Glomerular visceral epithelial cell (primary cell): ENCODE results near the gene POLR3A.
"Not testable (repeated sequence)": the region's sequence is repeated elsewhere in the genome, so short reads cannot be mapped to it uniquely, and the experiment has no call there.

ENCODE experiments used
- DNase-seq: peaks from one replicate; pipeline ENCODE4 v3.0.0-alpha.2; 2016; ENCODE audit errors: extremely low spot score

The POLR3A gene

GRCh38 chr10:78019264-78019663, 10.1 kb downstream of the POLR3A start:
- DNase-seq, result no peak

- DNase-seq, result no peak
These were observed 11.5 kb downstream of the POLR3A start for GRCh38 chr10:78017856-78018255.

- no peak for DNase-seq
These were observed 13.8 kb downstream of the POLR3A start for GRCh38 chr10:78015546-78015945.

GRCh38 chr10:78013564-78013963, 15.8 kb downstream of the POLR3A start:
- no peak for DNase-seq

- no peak for DNase-seq
These were observed 18.2 kb downstream of the POLR3A start for GRCh38 chr10:78011065-78011464.

GRCh38 chr10:78010278-78010677, 19.0 kb downstream of the POLR3A start:
- DNase-seq, result no peak

- DNase-seq, result no peak
These were observed 19.7 kb downstream of the POLR3A start for GRCh38 chr10:78009662-78010061.

- no peak for DNase-seq
These were observed 22.1 kb downstream of the POLR3A start for GRCh38 chr10:78007172-78007571.

- no peak for DNase-seq
These were observed 24.9 kb downstream of the POLR3A start for GRCh38 chr10:78004215-78005026.

GRCh38 chr10:78002541-78003288, 26.6 kb downstream of the POLR3A start:
- no peak for DNase-seq

GRCh38 chr10:78000956-78001472, 28.3 kb downstream of the POLR3A start:
- no peak for DNase-seq

- DNase-seq, result no peak
These were observed 29.1 kb downstream of the POLR3A start for GRCh38 chr10:78000206-78000605.

- not testable (repeated sequence) for DNase-seq
These were observed 30.5 kb downstream of the POLR3A start for GRCh38 chr10:77998780-77999179.

- no peak for DNase-seq
These were observed 35.7 kb downstream of the POLR3A start for GRCh38 chr10:77993620-77994019.

GRCh38 chr10:77989081-77989724, 40.1 kb downstream of the POLR3A start:
- no peak for DNase-seq

- DNase-seq, result no peak
These were observed 41.6 kb downstream of the POLR3A start for GRCh38 chr10:77987671-77988255.

GRCh38 chr10:77984986-77985385, 44.3 kb downstream of the POLR3A start:
- no peak for DNase-seq

- no peak for DNase-seq
These were observed 45.7 kb downstream of the POLR3A start for GRCh38 chr10:77983384-77984341.

GRCh38 chr10:77981281-77981680, 48.0 kb downstream of the POLR3A start:
- DNase-seq, result no peak

- DNase-seq, result no peak
These were observed 50.1 kb downstream of the POLR3A start for GRCh38 chr10:77979221-77979620.

- no peak for DNase-seq
These were observed 51.0 kb downstream of the POLR3A start for GRCh38 chr10:77978360-77978759.
